Esophagus muscularis mucosa (tissue), 4 donors: ENCODE measurements around the gene CCDC63.

Source experiments
- CTCF ChIP-seq, 3 experiments: fragments of 200-600 bp in 2 of 3; fragments of 450-650 bp in 1 of 3; sonication (generic) in 2 of 3; IDR thresholded peaks; one replicate each; pipeline ENCODE4 v1.5.1; 2017 to 2019; ENCODE audit warnings: antibody characterized with exemption in 3 of 3, mild to moderate bottlenecking in 2 of 3, moderate library complexity in 1 of 3
- EP300 ChIP-seq: sonication (generic); formaldehyde crosslinking; IDR thresholded peaks from one replicate; pipeline ENCODE4 v1.6.1; 2017; ENCODE audit warnings: antibody characterized with exemption
- POLR2AphosphoS5 ChIP-seq, 2 donors: sonication (generic); formaldehyde crosslinking; IDR thresholded peaks; one replicate each; pipeline ENCODE4 v1.6.1; 2017; ENCODE audit warnings: antibody characterized with exemption in 2 of 2

- TF ChIP-seq EP300 (no peak), POLR2AphosphoS5 (IDR thresholded peaks at IDR 0.05) (no peak), CTCF (IDR thresholded peaks at IDR 0.05) (no peak)
Measured at GRCh38 chr12:110922652-110923051, 75.9 kb downstream of the CCDC63 start.
